Hematopoietic multipotent progenitor cell treated with erythropoietin and hydrocortisone succinate and interleukin-3 and kit ligand, for 6 days (in vitro differentiated cells): ENCODE results near the gene CTSE.

ENCODE experiments used
- DNase-seq: peaks from one replicate; pipeline ENCODE4 v3.0.0-alpha.2; 2015

Gene CTSE

GRCh38 chr1:206049919-206050600 lies 26.4 kb upstream of the CTSE start:
- DNase-seq = no peak

- DNase-seq = no peak
These were observed 25.6 kb upstream of the CTSE start for GRCh38 chr1:206049293-206049692.

- no peak for DNase-seq
These were observed 24.9 kb upstream of the CTSE start for GRCh38 chr1:206048582-206048981.

GRCh38 chr1:206047271-206047670 lies 23.6 kb upstream of the CTSE start:
- no peak for DNase-seq

- no peak for DNase-seq
These were observed 17.9 kb upstream of the CTSE start for GRCh38 chr1:206041640-206042039.

- DNase-seq = no peak
These were observed 16.6 kb upstream of the CTSE start for GRCh38 chr1:206040328-206040727.

- DNase-seq = no peak
These were observed 15.6 kb upstream of the CTSE start for GRCh38 chr1:206039046-206039973.

GRCh38 chr1:206037581-206037980 lies 13.9 kb upstream of the CTSE start:
- no peak for DNase-seq

GRCh38 chr1:206036663-206037455 lies 13.2 kb upstream of the CTSE start:
- DNase-seq = no peak

GRCh38 chr1:206035027-206035426 lies 11.3 kb upstream of the CTSE start:
- peak; percentile 65 for DNase-seq

GRCh38 chr1:206032380-206033140 lies 8.9 kb upstream of the CTSE start:
- DNase-seq = no peak

- peak; percentile 93 for DNase-seq
These were observed 7.0 kb upstream of the CTSE start for GRCh38 chr1:206030714-206031113.

- peak; percentile 70 for DNase-seq
These were observed 6.5 kb upstream of the CTSE start for GRCh38 chr1:206030191-206030590.

- DNase-seq = peak; percentile 33
These were observed 5.8 kb upstream of the CTSE start for GRCh38 chr1:206029484-206029883.

- no peak for DNase-seq
These were observed 1.7 kb upstream of the CTSE start for GRCh38 chr1:206025283-206025820.

GRCh38 chr1:206022766-206023165 lies 929 bp downstream of the CTSE start:
- no peak for DNase-seq

GRCh38 chr1:206021626-206022365 lies 1.9 kb downstream of the CTSE start:
- DNase-seq = peak; percentile 52

- DNase-seq = peak; percentile 78
These were observed 2.6 kb downstream of the CTSE start for GRCh38 chr1:206021008-206021625.

GRCh38 chr1:206020393-206021007 lies 3.2 kb downstream of the CTSE start:
- DNase-seq = no peak

- DNase-seq = no peak
These were observed 8.6 kb downstream of the CTSE start for GRCh38 chr1:206015071-206015470.

GRCh38 chr1:206014601-206015000 lies 9.1 kb downstream of the CTSE start:
- no peak for DNase-seq
